GM12874 (cell line): Measurements from ENCODE around the gene BEGAIN.

ENCODE experiments used
- TF ChIP-seq, protein P1 (sequence below): IDR thresholded peaks from 2 replicates; pipeline ENCODE4 v1.5.1; 2011; ENCODE audit warnings: low read depth, mild to moderate bottlenecking, control low read depth, low read length, moderate library complexity; ENCODE audit not compliant: insufficient read depth

Gene BEGAIN

DNA sequence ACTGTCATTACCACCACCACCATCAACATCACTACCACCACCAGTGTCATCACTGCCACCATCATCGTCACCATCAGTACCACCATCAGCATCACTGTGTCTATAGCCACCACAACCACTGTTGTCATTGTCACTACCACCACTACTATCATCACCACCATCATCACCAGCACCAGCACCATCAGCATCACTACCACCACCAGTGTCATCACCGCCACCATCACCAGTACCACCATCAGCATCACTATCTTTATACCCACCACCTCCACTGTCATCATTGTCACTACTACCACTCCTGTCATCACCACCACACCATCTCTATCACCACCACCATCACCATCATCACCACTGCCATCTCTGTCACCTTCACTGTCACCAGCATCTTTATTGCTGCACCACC is 60.6 kb downstream of the BEGAIN start:
- TF ChIP-seq, protein P1, sequence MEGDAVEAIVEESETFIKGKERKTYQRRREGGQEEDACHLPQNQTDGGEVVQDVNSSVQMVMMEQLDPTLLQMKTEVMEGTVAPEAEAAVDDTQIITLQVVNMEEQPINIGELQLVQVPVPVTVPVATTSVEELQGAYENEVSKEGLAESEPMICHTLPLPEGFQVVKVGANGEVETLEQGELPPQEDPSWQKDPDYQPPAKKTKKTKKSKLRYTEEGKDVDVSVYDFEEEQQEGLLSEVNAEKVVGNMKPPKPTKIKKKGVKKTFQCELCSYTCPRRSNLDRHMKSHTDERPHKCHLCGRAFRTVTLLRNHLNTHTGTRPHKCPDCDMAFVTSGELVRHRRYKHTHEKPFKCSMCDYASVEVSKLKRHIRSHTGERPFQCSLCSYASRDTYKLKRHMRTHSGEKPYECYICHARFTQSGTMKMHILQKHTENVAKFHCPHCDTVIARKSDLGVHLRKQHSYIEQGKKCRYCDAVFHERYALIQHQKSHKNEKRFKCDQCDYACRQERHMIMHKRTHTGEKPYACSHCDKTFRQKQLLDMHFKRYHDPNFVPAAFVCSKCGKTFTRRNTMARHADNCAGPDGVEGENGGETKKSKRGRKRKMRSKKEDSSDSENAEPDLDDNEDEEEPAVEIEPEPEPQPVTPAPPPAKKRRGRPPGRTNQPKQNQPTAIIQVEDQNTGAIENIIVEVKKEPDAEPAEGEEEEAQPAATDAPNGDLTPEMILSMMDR, result no peak

DNA sequence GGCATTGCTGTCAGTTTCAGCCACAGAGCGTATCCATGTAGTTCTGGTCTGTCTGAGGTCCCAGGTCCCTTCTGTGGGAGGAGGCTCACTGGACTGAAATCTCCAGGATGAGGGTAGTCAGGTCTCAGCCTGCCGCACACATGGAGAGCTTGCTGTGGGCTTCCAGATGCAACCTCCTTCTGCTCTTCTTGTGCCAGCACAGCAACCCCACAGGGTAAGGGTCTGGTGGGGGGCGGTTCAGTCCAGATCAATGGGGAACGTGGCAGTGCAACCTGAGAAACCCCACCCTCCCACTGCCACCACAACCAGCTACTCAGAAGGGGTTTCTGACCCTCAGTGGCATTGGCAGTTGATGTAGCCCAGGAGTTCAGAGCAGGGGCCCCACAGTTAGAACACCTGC is 61.2 kb downstream of the BEGAIN start:
- TF ChIP-seq, protein P1, result no peak

DNA sequence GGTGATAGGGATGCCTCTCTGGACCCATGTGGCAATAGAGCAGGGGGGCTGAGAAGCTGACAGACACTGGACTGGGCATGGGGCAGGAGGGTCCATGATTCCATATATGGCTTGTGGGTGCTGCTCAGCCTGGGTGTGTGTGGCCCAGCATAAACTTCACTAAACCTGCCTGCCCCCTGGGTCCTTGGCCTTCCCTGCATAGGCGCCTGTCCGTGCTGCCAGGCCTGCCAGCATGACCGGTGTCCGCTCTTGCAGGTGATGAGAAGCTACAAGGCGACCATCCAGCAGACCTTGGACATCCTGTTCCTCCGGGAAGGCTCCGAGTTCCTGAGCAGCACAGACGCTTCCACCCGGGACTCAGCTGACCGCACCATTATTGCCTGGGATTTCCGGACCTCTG is 61.6 kb downstream of the BEGAIN start:
- TF ChIP-seq, protein P1, result no peak

DNA sequence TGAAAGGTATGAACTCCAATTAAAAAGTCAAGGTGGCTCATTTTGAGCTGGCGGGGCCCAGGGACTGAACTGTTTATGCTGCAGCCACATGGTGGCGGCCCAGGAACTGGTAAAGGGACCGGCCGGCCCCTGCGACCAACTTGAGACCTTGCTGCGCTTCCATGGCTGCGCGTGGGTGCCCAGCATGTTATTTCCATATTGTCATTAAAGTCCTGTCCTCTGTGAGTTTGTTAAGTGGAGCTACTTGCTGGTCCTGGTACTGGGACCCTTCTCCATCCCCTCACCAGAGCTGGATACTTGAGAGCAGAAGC is 62.3 kb downstream of the BEGAIN start:
- TF ChIP-seq, protein P1, result no peak

DNA sequence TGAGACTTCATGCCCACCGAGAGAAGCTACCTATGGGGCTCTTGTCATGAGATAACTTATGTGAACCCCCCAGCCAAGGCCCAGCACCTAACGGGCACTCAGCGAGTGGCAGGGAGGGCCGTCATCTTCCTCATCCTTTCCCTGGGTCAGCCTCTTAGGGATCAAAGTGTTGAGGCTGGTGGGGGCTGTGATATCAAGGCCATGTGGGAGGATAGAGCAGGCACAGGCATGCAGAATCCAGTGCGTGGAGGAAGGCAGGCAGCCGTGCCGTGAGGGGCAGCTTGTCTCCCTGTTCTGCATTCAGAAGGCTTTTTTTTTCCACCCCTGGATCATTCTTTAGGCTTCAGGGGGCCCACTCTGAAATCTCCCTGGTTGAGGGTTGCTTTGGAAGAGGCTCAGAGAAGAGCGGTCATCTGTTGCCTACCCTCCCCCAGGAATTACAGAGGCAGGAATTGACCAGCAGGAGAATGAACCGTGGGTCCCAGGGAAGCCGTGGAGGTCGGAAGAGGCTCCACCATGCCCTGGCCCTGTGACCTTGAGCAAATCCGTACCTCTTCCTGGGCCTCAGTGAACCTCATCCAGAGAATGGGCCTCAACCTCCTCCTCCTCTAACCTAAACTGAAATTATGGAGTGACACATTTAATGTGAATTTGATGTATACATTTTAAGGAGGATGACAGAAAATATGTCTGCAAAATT is 62.8 kb downstream of the BEGAIN start:
- TF ChIP-seq, protein P1, result no peak

DNA sequence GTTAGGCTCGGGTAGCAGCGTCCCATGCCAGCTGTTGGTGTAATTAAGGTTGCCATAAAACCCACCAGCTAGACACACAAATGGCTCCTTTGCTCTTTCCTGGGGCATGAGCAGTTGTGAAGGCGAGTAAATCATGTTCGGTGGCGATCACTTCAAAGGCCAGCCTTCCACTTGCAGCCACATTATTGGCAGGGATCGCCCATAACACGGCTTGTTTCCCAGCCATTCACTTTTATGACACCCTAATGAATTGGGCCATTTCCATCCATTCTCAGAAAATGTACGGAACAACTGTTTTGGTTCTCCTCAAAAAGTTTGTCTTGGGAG is 63.4 kb downstream of the BEGAIN start:
- TF ChIP-seq, protein P1, result no peak

DNA sequence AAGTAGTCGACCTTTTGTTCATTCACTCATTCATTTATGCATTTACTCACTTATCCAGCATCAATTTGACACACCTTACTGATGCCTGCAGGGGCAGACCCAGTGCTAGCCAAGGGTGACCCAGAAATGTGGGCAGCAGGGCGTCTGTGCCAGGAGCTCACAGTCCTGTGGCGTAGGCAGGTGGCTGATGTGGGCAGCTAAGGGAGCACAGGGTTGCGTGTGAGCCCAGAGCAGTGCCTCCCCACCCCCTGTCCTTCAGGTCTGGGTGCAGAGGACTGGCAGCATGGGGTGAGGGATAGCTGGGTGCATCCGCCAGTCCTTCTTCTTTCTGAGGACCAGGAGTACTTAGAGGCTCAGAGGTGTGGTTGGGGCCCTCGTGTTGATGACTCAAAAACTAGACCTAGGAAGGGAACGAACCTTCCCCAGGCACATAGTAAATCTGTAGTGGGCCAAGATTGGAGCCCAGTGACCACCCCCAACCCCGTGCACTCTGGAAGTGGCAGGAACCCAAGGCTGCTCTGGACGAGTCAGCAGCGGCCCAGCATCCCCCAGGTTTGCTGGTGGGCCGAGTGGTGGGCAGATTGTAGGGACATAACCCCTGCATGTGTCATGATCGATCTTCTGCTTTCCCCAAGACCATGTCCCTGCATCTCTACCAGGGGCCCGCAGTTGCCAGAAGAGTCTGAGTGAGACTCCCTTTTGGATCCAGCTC is 63.9 kb downstream of the BEGAIN start:
- TF ChIP-seq, protein P1, result no peak
